GM18517 (cell line): ENCODE results near the gene NFKBIZ.
"Not testable (repeated sequence)": the region's sequence is repeated elsewhere in the genome, so short reads cannot be mapped to it uniquely, and the experiment has no call there.

Experiments
- ATAC-seq: cut with Tn5 transposase; IDR thresholded peaks from one replicate; pipeline ENCODE4 v1.9.1; 2021; ENCODE audit warnings: mild to moderate bottlenecking, moderate library complexity; ENCODE audit not compliant: unreplicated experiment

The NFKBIZ gene

DNA sequence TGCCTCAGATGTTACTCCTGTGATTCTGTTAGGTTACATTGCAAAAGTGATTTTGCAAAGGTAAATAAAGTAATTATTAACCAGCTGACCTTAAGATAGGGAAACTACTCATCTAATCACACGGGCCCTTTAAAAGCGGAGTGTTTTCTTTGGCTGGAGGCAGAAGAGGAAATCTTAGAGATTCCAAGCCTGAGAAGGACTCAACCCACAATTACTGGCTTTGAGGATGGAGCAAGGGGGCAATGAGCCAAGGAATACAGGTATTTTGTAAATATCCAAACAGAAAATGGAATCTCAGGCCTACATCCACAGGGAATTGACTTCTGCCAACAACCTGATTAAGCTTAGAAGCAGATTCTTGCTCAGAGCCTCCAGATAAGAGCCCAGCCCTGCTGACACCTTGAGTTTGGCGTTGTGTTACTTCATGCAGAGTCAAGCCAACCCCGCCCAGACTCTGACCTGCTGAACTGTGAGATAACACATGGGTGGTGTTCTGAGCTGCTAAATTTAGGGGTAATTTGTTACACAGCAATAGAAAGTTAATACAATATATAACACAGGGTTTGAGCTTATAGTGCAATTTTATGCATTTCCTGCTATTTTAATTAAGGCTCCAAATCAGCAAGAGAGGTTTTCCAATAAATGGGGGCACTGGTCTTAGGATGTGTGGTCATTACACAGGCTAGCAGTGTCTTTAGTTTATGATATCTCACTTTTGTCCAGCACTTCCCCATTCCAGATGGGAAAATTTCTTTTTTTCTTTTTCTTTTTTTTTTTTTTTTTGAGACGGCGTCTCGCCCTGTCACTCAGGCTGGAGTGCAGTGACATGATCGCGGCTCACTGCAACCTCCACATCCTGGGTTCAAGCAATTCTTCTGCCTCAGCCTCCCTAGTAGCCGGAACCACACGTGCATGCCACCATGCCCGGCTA is 19.5 kb downstream of the NFKBIZ start:
- ATAC-seq = no peak

DNA sequence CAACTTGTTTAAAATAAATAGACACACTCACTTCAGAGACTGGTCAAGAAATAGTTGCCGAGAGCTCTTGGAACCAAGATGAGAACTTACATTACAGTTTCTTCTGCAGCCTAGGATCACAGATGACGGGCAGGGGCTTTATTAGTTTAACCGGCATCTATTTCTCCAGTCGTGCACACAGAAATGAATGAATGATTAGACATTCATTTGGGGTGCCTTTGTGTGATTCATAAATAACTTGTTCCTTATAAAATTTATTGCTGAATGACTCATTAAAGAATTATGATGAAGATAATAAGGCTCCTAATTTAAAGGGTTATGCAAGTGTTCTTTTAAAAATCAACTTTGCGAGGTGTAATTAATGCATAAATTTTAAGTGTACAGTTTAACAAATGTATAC is 20.8 kb downstream of the NFKBIZ start:
- ATAC-seq = no peak

DNA sequence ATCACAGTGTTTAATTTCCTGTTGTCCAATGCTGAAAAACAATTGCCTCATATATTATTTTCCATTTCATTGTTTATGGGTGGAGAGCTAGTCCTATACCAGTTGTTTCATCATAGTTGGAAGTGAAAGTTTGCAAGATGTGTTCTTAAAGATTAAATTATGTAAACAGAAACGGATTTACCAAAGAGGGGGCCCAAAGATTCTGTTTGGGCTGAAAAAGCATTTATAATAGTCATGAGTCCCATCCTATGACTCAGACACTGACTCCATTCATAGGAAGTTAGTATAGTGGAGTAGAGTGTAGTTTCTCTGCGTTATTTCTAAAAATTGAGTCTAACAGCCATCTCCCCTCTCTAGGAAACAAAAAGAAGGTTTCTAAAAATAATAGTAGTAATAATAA is 24.3 kb downstream of the NFKBIZ start:
- ATAC-seq = no peak

DNA sequence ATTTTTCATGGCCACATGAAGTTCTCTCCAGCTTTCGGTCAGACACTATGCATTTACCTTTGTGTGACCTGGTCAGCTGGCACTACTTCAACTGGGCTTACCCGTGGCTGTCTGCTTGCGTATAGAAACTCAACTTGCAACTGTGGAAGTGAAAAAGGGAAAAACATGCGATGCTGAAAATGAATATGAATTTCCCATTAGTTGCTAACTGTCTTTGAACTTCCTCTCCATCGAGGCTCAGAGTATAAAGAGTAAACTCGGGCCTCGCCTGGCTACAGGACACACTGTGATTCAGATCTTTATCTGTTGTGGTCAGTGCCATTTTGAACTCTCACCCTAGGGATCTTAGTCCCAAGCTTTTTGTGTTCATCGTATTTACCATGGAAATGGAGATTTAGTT is 26.8 kb downstream of the NFKBIZ start:
- no peak for ATAC-seq

DNA sequence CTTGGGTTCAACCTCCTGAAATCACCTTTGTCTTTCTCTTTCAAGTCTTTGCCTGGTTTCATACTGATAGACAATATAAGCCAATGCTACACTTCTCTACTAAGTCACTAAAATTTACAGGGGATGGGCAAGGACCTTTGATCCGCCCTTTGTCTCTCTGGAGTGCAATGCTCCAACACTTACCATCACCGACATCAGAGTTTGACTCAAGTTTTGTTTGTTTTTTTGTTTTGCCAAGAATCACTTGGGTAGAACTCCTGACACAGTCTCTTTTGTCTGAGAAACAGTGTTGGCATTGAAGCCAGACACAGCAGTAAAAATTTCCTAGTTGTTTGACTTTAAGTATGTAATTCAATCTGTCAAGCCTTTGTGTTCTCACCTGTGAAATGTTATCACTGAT is 29.3 kb downstream of the NFKBIZ start:
- ATAC-seq = no peak

DNA sequence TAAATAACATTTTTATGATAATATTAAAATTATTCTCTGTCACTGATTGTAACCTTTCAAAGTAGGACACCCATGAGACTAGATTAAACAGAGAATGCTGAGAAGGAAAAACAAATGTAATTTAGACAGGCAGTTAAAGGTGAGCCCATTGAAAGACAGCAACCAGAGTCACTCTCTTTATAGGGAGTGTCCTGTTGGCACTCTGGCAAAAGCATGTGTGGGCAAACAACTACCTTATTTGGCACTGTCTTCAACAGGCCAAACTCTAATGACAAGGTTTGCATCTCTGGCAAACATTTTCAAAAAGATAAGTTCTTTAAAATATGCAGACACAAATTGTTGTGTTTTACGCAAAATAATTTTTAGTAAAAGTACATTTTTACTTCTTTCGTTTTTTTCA is 29.8 kb downstream of the NFKBIZ start:
- no peak for ATAC-seq

DNA sequence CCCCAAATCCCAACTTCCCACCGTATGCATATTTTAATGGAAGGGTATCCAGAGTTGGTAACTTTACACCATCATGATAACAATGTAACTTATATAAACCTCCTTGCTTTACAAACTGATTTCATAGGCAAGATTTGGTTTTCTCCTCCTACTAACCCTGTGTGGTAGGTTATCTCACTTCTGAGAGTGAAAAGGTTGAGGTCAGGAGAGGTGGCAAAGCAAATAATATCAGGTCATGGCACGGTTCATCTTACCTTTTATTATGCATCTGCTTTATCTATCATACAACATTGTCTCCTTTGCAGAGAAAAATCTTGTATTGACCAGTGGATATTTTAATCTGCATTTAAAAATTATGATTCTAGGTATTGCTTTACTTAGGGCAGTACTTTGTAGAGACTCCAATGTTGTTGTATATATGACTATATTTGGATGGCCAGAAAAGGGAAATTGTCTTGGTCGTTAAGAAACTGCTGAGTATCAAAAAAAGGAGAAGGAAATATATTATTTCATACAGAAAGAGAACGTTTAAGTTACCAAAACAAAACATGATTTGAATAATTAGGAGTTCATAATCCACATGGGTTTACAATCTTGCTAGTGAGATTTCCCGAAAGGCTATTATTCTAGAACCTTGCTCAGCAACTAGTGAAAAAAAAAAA is 30.4 kb downstream of the NFKBIZ start:
- ATAC-seq = no peak

DNA sequence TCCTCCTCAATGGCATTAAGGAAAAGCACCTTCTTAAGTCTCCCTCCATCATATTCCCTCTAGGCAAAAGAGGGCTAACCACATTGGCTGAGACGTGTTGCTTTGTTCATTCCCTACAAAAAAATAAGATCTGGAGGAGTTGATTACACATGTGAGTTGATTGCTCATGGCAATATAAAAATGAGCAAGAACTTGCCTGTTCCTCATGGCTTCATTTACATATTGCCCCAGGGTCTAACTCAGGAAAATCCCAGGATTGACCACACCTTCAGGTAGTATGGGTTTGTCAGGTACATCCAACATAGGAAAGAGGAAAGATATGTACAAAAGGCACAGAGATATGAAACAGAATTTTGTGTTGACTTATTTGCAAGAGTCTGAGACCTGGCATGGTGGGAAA is 35.5 kb downstream of the NFKBIZ start:
- no peak for ATAC-seq

DNA sequence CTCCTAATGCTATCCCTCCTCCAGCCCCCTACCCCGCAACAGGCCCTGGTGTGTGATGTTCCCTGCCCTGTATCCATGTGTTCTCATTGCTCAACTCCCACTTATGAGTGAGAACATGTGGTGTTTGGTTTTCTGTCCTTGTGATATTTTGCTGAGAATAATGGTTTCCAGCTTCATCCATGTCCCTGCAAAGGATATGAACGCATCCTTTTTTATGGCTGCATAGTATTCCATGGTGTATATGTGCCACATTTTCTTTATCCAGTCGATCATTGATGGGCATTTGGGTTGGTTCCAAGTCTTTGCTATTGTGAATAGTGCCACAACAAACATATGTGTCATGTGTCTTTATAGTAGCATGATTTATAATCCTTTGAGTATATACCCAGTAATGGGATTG is 36.3 kb downstream of the NFKBIZ start:
- ATAC-seq = not testable (repeated sequence)

DNA sequence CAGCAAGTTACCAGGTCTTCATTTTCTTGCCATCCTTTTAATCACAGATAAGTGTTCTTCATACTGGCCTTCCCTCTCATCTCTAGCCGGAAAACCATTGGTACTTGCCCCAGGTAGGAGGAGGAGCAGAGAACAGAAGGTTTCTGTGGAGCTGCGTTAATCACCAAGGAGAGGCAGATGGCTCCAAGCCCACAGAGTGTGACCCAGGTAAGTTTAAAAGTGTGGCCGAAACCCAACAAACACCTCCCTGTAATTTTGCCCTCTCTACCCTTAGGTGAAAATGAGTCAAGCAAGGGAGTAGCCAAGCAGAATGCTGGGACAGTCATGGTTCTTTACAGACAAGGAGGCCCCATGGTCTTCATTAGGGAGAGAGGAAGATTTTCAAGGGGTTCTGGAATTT is 37.3 kb downstream of the NFKBIZ start:
- no peak for ATAC-seq

DNA sequence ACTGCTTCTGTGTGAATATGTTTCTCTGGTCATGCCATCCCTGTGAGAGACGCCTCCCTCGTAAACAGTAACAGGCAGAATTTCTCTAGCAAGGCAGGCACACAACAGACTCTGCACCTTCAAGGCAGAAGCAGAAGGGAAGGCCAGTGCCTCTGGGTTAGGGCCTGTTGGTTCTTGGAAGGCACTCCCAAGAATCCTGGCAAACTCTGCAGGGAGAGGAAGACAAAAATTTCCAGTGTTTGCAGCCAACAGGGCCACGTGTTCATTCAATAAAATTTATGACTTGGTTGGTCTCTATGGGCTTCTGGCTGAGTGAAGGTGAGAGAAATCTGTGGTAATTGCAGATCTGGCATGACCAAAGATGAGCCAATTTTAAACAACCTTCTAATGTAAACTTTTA is 39.3 kb downstream of the NFKBIZ start:
- no peak for ATAC-seq

DNA sequence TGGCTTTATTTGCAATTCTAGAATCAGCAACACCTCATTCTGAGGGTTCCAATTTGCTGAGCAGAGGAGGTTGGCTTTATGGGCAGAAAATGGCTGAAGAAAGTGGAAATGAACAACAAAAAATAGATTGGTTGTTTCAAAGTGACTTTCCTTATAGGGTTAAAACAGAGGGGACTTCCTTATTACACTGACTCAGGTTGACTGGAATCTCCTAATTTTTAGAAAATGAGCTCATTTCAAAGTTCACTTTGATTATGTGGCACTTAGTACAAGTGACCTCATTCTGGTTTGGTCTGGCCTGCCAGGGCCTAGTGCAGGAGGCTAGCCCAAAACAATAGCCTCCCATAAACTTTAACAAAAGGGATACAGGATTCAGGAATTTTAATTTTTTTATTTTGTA is 41.4 kb downstream of the NFKBIZ start:
- no peak for ATAC-seq

DNA sequence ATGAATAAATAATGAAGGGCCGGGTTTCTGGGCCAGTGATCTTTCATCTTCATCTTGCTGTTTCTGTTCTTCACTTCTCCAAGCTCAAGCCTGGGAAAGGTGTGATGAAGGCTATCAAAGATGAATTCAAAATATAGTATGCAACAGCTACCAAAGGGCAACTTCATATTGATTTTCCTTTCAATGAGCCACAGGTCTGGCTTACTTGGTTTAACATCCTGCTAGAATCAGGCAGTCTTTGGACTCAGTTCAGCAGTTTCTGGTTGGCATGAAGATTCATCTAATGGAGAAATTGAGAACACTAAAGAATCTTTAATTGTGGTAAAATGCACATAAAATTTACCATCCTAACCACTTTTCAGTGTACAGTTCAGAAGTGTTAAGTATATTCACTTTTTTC is 43.3 kb downstream of the NFKBIZ start:
- ATAC-seq = no peak

DNA sequence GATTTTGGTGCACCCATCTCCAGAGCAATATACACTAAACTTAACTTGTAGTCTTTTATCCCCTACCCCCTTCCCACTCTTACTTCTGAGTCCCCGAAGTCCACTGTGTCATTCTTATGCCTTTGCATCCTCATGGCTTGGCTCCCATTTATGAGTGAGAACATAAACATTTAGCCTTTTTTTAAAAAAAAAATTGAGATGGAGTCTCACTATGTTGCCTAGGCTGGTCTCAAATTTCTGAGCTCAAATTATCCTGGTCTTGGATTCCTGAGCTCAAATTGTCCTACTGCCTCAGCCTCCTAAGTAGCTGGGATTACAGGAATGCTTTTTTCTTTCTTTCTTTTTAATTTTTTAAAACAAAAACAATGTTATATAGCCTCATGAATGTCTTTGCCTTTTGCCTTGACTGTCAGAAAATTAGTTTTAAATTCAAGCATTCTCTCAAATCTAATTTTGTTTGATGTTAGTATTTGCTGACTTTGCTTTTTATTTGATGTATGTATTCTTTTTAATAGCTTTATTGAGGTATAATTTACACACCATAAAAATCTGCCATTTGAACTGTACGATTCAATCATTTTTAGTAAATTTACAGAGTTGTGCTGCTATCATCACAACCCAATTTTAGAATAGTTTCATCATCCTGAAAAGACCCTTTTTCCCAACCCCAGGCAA is 46.9 kb downstream of the NFKBIZ start:
- ATAC-seq = no peak

DNA sequence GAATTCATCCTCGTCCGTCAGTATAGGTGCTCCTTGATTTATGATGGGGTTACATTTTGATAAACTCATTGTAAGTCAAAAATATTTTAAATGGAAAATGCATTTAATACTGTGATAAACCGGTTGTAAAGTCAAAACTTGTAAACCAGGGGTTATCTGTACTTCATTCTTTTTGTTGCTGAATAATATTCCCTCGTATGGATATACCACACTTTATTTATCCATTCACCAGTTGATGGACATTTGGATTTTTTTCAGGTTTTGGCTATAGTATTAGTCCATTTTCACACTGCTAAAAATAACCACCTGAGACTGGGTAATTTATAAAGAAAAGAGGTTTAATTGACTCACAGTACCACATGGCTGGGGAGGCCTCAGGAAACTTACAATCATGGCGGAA is 47.7 kb downstream of the NFKBIZ start:
- ATAC-seq = no peak

DNA sequence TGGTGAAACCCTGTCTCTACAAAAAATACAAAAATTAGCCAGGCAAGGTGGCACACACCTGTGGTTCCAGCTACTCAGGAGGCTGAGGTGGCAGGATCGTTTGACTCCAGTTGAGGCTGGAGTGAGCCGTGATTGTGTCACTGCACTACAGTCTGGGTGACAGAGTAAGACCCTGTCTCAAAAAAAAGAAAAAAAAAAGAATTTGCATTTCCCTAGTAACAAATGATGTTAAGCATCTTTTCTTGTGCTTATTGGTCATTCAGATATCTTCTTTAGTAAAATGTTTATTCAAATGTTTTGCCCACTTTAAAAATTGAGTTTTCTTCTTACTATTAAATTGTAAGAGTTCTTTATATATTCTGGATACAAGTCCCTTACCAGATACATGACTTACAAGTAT is 48.7 kb downstream of the NFKBIZ start:
- no peak for ATAC-seq

DNA sequence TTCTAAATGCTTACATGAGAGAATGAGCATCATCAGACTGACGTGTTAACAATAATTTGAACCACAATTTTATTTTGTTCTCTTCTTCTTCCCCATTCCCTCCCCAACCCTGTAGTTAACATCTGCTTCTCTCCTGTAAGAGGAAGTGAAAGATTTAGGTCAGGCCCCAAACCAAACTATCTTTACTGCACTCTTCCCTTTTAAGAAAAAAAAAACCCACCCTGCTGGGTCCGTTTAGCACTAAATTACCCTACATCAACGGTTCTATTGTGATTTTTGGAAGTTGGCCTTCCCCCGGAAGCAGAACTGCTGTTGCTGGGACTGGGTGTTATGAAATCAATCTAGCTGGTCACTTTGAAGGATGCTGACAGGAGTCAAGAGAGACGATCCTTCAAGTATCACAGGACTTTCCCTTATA is 49.4 kb downstream of the NFKBIZ start:
- peak; percentile 88 for ATAC-seq

DNA sequence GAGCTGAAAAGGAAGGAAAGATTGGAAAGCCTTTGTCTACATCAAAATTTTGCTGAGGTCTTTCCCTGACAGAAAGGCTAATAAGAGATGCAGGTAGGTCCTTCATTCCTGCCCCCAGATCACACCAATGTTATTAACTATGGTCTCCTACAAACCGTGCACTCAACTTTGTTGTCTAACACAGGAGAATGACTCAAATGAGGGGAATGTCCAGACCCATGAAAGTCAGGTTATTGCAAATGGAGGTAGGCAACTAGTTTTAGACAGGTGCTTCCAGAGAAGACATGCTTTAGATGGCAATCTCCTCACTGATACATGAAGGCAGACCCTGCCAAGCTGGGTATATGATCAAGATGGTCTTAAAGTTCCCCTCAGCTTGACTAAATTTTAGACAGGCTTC is 51.0 kb downstream of the NFKBIZ start:
- no peak for ATAC-seq

DNA sequence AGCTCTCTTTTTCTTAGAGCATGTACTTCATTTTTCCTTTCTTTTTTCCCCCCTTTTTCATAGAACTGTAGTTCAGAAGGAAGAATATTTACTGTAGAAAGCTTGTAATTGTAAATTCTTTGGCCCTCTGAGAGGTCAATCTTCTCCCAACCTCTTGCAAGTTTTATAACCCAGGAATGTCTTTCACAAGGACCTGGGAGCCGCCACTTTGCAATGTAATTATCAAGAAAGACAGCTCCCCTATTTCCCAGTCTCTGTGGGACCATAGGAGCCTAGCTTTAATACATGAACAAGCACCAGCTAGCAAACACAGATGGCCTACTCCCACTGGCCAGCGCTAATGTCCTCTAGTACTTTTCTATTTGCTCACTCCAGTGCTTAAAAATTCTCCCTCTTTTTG is 51.4 kb downstream of the NFKBIZ start:
- ATAC-seq = no peak

DNA sequence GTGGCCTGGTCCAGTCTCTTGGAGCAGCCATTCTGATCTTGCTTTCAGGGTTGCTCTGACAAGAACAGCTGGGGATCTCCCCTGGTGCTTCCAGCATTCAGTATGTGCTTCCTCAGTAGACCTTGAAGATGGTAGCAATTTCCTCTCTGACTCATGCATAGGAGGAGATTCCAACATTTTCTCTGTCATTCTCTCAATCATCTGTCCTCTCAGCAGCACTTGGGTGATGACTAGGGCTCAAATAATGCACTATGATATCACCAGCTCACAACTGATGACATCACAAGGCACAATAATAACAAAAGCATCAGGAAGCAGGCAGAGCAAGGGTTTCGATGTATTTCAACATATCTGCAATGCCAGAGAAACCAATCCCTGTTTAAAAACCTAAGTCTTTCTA is 52.7 kb downstream of the NFKBIZ start:
- ATAC-seq = no peak

DNA sequence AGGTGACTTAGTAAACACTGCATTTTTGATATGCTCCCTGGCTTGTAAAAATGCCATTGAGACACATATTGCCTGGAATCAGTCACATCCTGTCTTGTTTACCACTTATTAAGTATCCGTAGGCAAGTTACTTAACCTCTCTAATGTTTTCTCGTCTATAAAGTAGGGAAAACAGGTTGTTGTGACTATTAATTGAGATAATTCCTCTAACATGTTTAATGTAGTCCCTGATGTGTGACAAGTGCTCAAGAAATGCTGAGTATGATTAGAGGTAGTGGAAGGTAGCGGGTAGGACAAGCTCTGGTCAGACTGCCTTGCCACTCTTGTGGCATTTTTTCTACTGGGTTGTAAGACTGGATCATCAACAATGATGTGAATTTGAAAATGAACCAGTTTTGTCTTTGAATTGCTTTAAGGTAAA is 54.1 kb downstream of the NFKBIZ start:
- no peak for ATAC-seq

DNA sequence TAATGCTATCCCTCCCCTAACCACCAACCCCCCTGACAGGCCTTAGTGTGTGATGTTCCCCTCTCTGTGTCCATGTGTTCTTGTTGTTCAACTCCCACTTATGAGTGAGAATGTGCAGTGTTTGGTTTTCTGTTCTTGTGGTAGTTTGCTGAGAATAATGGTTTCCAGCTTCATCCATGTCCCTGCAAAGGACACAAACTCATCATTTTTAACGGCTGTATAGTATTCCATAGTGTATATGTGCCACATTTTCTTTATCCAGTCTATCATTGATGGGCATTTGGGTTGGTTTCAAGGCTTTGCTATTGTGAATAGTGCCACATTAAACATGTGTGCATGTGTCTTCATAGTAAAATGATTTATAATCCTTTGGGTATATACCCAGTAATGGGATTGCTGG is 56.3 kb downstream of the NFKBIZ start:
- not testable (repeated sequence) for ATAC-seq
